CD14-positive monocyte (primary cell): ENCODE measurements around the gene IFNL2. TPM values are rescaled to one million over a fixed set of nuclear protein-coding genes. Genes with fewer than 3 reads are reported as not detected.

Experiments used
- DNase-seq, 3 donors: peaks; one replicate each; pipeline ENCODE4 v3.0.0-alpha.2; 2011 to 2022
- H2AFZ ChIP-seq: 2 replicates; pipeline ENCODE4 v1.6.0; 2012; ENCODE audit warnings: mild to moderate bottlenecking, low read depth, low read length, inconsistent platforms; ENCODE audit not compliant: insufficient read depth, poor library complexity, severe bottlenecking
- H3K27ac ChIP-seq, 2 donors: 1 replicate in 1 of 2; 2 replicates in 1 of 2; pipeline ENCODE4 v1.5.1; 2012 to 2013; ENCODE audit warnings: low read length in 2 of 2, control low read depth in 1 of 2, inconsistent platforms in 1 of 2, low read depth in 1 of 2, mild to moderate bottlenecking in 1 of 2
- H3K27me3 ChIP-seq, 2 donors: one replicate each; pipeline versions ENCODE4 v1.6.0 to v1.6.1; 2011 to 2013; ENCODE audit warnings: low read length in 2 of 2; ENCODE audit not compliant: control insufficient read depth in 2 of 2, insufficient read depth in 2 of 2
- H3K36me3 ChIP-seq, 2 donors: replicated peaks in 1 of 2; 1 replicate in 1 of 2; 2 replicates in 1 of 2; pipeline versions ENCODE4 v1.5.1 to v1.6.1; 2012 to 2013; ENCODE audit warnings: low read length in 2 of 2, control low read depth in 1 of 2, inconsistent platforms in 1 of 2, mild to moderate bottlenecking in 1 of 2; ENCODE audit not compliant: insufficient read depth in 2 of 2, control insufficient read depth in 1 of 2
- H3K4me1 ChIP-seq, 2 donors: 1 replicate in 1 of 2; 2 replicates in 1 of 2; pipeline versions ENCODE4 v1.5.1 to v1.6.1; 2012 to 2013; ENCODE audit warnings: low read length in 2 of 2, control low read depth in 1 of 2, inconsistent platforms in 1 of 2, mild to moderate bottlenecking in 1 of 2, moderate library complexity in 1 of 2; ENCODE audit not compliant: insufficient read depth in 2 of 2, control insufficient read depth in 1 of 2
- H3K4me2 ChIP-seq: replicated peaks from 2 replicates; pipeline ENCODE3; 2012; ENCODE audit warnings: low read length, moderate library complexity, mild to moderate bottlenecking; ENCODE audit not compliant: poor library complexity, severe bottlenecking; ENCODE audit errors: extremely low read depth
- H3K4me3 ChIP-seq, 3 experiments: fragments of 200-600 bp in 1 of 3; sonication (generic) in 1 of 3; replicated peaks in 1 of 3; 1 replicate in 2 of 3; 2 replicates in 1 of 3; pipeline ENCODE4 v1.5.1; 2011 to 2013; ENCODE audit warnings: low read length in 3 of 3, mild to moderate bottlenecking in 3 of 3, control low read depth in 2 of 3, low read depth in 2 of 3, inconsistent platforms in 1 of 3, moderate library complexity in 1 of 3
- H3K79me2 ChIP-seq: 2 replicates; pipeline ENCODE4 v1.6.0; 2012; ENCODE audit warnings: mild to moderate bottlenecking, control low read depth, inconsistent platforms, low read length, moderate library complexity; ENCODE audit not compliant: insufficient read depth
- H3K9ac ChIP-seq: 2 replicates; pipeline ENCODE4 v1.6.0; 2017; ENCODE audit warnings: low read length, mild to moderate bottlenecking; ENCODE audit not compliant: insufficient read depth, poor library complexity, severe bottlenecking
- H3K9me3 ChIP-seq, 2 donors: replicated peaks in 1 of 2; 1 replicate in 1 of 2; 2 replicates in 1 of 2; pipeline versions ENCODE4 v1.5.1 to v1.6.1; 2012 to 2013; ENCODE audit warnings: low read length in 2 of 2, control low read depth in 1 of 2; ENCODE audit not compliant: control insufficient read depth in 1 of 2, insufficient read depth in 1 of 2
- H4K20me1 ChIP-seq: 2 replicates; pipeline ENCODE4 v1.6.0; 2012; ENCODE audit warnings: mild to moderate bottlenecking, low read length, control low read depth, moderate library complexity; ENCODE audit not compliant: insufficient read depth
- H3K27ac Mint-ChIP-seq, 7 donors: one replicate each; pipeline ENCODE4 v1.8.0; 2020; ENCODE audit warnings: mild to moderate bottlenecking in 7 of 7, mixed read lengths in 7 of 7, moderate library complexity in 6 of 7, inconsistent platforms in 2 of 7
- H3K27me3 Mint-ChIP-seq, 3 donors: one replicate each; pipeline ENCODE4 v1.8.0; 2021 to 2022; ENCODE audit warnings: low read depth in 3 of 3, mild to moderate bottlenecking in 3 of 3, mixed read lengths in 3 of 3, moderate library complexity in 3 of 3, inconsistent platforms in 1 of 3
- H3K36me3 Mint-ChIP-seq, 2 donors: one replicate each; pipeline ENCODE4 v1.8.0; 2020; ENCODE audit warnings: mixed read lengths in 2 of 2, inconsistent platforms in 1 of 2, mild to moderate bottlenecking in 1 of 2
- H3K4me1 Mint-ChIP-seq: one replicate; pipeline ENCODE4 v1.8.0; 2020; ENCODE audit warnings: mild to moderate bottlenecking, mixed read lengths
- H3K4me3 Mint-ChIP-seq, 2 donors: one replicate each; pipeline ENCODE4 v1.8.0; 2020; ENCODE audit warnings: mild to moderate bottlenecking in 2 of 2, mixed read lengths in 2 of 2, moderate library complexity in 1 of 2
- H3K9me3 Mint-ChIP-seq, 7 donors: one replicate each; pipeline ENCODE4 v1.8.0; 2020 to 2022; ENCODE audit warnings: mixed read lengths in 7 of 7, mild to moderate bottlenecking in 6 of 7, moderate library complexity in 6 of 7, inconsistent platforms in 2 of 7
- WGBS: methylation state at CpG from one replicate; pipeline ENCODE4 v1.1.5; 2013; ENCODE audit warnings: missing lambda C conversion rate; ENCODE audit not compliant: insufficient coverage; 5-methylcytosine and 5-hydroxymethylcytosine counted together
- intact Hi-C, 2 donors: fragments of 100-400 bp; cut with micrococcal nuclease; formaldehyde crosslinking; loops; one replicate each; pipeline versions ENCODE4 v1.15.0 to v1.15.1; 2023
- polyA plus RNA-seq, 3 donors: library from polyadenylated mRNA; depleted of rRNA in 1 of 3; unstranded in 2 of 3; stranded (reverse) in 1 of 3; fragments of 300-500 nt in 2 of 3; fragments of >200 nt in 1 of 3; fragmentation: Illumina TruSeq in 2 of 3; gene quantifications; 1 replicate in 2 of 3; 2 replicates in 1 of 3; pipeline ENCODE4 v1.2.3, GENCODE V29; 2012 to 2021
- TF ChIP-seq, protein P1 (sequence below): fragments of 200-600 bp; IDR thresholded peaks from one replicate; pipeline ENCODE4 v1.8.0; 2022; ENCODE audit warnings: antibody characterized with exemption, mild to moderate bottlenecking

The IFNL2 gene
- polyA plus RNA-seq, 3 donors, result not detected

DNA sequence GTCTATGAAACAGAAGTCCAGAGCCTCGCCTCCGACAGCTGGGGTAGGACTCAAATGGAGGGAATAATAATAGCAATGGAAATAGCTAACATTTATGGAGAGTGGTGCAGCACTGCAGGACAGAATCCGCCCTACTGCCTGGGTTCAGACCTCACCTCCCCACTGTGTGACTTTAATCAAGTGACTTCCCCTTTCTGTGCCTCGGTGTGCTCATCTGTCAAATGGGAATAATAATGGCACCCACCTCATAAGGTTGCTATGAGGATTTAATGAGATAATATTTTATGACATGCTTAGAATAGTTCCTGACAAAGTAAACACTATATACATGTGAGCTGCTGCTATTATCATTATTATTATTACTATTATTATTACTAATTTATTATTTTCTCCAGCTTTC is 49.3 kb downstream of the IFNL2 start:
- Histone ChIP-seq H3K4me1 (peaks cover 4 to 7% of the 10 kb centered on the region in 2 donors), H3K4me3 (no peak overlapping the region), H3K27ac (no peak overlapping the region), H3K27me3 (peaks cover 0 to 20% of the 10 kb centered on the region in 2 donors), H3K79me2 (no peaks in the 10 kb centered on the region), H3K9ac (no peak overlapping the region), H2AFZ (no peak overlapping the region), H3K9me3 (no peaks in the 10 kb centered on the region), H4K20me1 (peaks cover 17% of the 10 kb centered on the region), H3K4me2 (no peak overlapping the region), H3K36me3 (peaks cover 22 to 28% of the 10 kb centered on the region in 2 donors)
- Mint-ChIP-seq H3K4me3 (no peak overlapping the region), H3K4me1 (peaks cover 12% of the 10 kb centered on the region), H3K27ac (peak overlapping the region in 1 of 7 donors; percentile 6), H3K36me3 (peaks cover 40 to 48% of the 10 kb centered on the region in 2 donors), H3K27me3 (peaks cover 22 to 28% (median 28%) of the 10 kb centered on the region in 3 donors), H3K9me3 (peaks cover 0 to 7% (median 3%) of the 10 kb centered on the region in 7 donors)
- intact Hi-C loops, result no loop called here
- TF ChIP-seq, protein P1, sequence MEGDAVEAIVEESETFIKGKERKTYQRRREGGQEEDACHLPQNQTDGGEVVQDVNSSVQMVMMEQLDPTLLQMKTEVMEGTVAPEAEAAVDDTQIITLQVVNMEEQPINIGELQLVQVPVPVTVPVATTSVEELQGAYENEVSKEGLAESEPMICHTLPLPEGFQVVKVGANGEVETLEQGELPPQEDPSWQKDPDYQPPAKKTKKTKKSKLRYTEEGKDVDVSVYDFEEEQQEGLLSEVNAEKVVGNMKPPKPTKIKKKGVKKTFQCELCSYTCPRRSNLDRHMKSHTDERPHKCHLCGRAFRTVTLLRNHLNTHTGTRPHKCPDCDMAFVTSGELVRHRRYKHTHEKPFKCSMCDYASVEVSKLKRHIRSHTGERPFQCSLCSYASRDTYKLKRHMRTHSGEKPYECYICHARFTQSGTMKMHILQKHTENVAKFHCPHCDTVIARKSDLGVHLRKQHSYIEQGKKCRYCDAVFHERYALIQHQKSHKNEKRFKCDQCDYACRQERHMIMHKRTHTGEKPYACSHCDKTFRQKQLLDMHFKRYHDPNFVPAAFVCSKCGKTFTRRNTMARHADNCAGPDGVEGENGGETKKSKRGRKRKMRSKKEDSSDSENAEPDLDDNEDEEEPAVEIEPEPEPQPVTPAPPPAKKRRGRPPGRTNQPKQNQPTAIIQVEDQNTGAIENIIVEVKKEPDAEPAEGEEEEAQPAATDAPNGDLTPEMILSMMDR, result no peak
- WGBS, result no CpG with 5 or more reads among the region's 4 CpGs
- no peak for DNase-seq

DNA sequence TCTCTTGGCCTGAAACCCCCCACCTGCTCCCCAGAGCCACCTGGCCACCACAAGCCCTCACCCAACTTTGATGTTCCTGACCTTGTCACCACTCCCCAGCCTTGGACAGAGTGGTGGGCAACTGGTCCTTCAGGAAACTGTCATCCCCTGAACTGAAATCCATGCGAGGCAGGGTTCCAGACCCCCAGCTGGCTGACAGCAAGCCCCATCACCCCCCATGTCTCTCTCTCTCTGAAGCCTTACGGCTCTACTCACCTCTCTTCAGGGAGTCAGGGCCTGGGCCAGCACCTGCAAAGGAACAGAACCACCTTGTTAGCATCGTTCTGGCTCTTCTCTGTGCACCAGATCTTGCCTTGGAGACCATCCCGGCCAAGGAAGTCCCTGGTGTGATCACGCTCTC is 49.9 kb downstream of the IFNL2 start:
- H3K9ac ChIP-seq, result no peak overlapping the region
- TF ChIP-seq, protein P1, result no peak
- peaks cover 23% of the 10 kb centered on the region for H4K20me1 ChIP-seq
- H2AFZ ChIP-seq, result no peak overlapping the region
- Mint-ChIP-seq H3K4me1 (peaks cover 12% of the 10 kb centered on the region), H3K9me3 (peaks cover 0 to 7% (median 3%) of the 10 kb centered on the region in 7 donors), H3K4me3 (no peak overlapping the region), H3K27ac (no peak overlapping the region), H3K36me3 (peaks cover 35 to 50% of the 10 kb centered on the region in 2 donors), H3K27me3 (peaks cover 22 to 32% (median 32%) of the 10 kb centered on the region in 3 donors)
- no peak overlapping the region for H3K4me2 ChIP-seq
- DNase-seq, result no peak
- peaks cover 22 to 23% of the 10 kb centered on the region in 2 donors for H3K36me3 ChIP-seq
- H3K9me3 ChIP-seq, result no peaks in the 10 kb centered on the region
- 94% methylated on average over 5 of the region's 5 CpGs for WGBS
- H3K27ac ChIP-seq, result no peak overlapping the region
- H3K4me1 ChIP-seq, result peaks cover 4 to 7% of the 10 kb centered on the region in 2 donors
- intact Hi-C loops, result no loop called here
- peaks cover 0 to 20% of the 10 kb centered on the region in 2 donors for H3K27me3 ChIP-seq
- no peak overlapping the region for H3K4me3 ChIP-seq
- H3K79me2 ChIP-seq, result no peaks in the 10 kb centered on the region
